Neural cell (in vitro differentiated cells): ENCODE measurements around the gene KLHL14. TPM values are rescaled to one million over a fixed set of nuclear protein-coding genes. Genes with fewer than 3 reads are reported as not detected.

Source experiments
- H2AFZ ChIP-seq: fragments of 200-600, 300-800 bp; sonication (generic), shearing (Covaris generic); 2 replicates; pipeline ENCODE4 v1.6.0; 2014; ENCODE audit warnings: low read depth, mild to moderate bottlenecking, antibody characterized with exemption, low read length, moderate library complexity
- H3F3A ChIP-seq: fragments of 200-600 bp; shearing (Covaris generic); 2 replicates; pipeline ENCODE4 v1.6.1; 2016; ENCODE audit warnings: mild to moderate bottlenecking, moderate library complexity, mixed read lengths, antibody characterized with exemption, low read length; ENCODE audit not compliant: insufficient read depth, poor library complexity, severe bottlenecking
- H3K27ac ChIP-seq: fragments of 200-600, 300-800 bp; sonication (generic), shearing (Covaris generic); 2 replicates; pipeline ENCODE4 v1.5.1; 2014; ENCODE audit warnings: mild to moderate bottlenecking, low read length, moderate library complexity
- H3K27me3 ChIP-seq: fragments of 300-800, 200-600 bp; sonication (generic), shearing (Covaris generic); 2 replicates; pipeline ENCODE4 v1.6.0; 2014; ENCODE audit warnings: mild to moderate bottlenecking, low read depth, low read length, moderate library complexity; ENCODE audit not compliant: insufficient read depth
- H3K36me3 ChIP-seq: fragments of 300-800, 200-600 bp; sonication (generic), shearing (Covaris generic); 2 replicates; pipeline ENCODE4 v1.5.1; 2014; ENCODE audit warnings: mild to moderate bottlenecking, antibody characterized with exemption, low read length, moderate library complexity; ENCODE audit not compliant: insufficient read depth
- H3K4me2 ChIP-seq: fragments of 300-800, 200-600 bp; sonication (generic), shearing (Covaris generic); 2 replicates; pipeline ENCODE4 v1.6.0; 2014; ENCODE audit warnings: mild to moderate bottlenecking, low read length
- H3K4me3 ChIP-seq: fragments of 300-800, 200-600 bp; sonication (generic), shearing (Covaris generic); 2 replicates; pipeline ENCODE4 v1.5.1; 2014; ENCODE audit warnings: mild to moderate bottlenecking, low read length, moderate library complexity
- H3K79me2 ChIP-seq: fragments of 200-600 bp; shearing (Covaris generic); replicated peaks from 2 replicates; pipeline ENCODE4 v1.6.0; 2014; ENCODE audit warnings: mild to moderate bottlenecking, low read length, moderate library complexity; ENCODE audit not compliant: insufficient read depth
- H3K9ac ChIP-seq: fragments of 300-800, 200-600 bp; sonication (generic), shearing (Covaris generic); 2 replicates; pipeline ENCODE4 v1.6.1; 2016; ENCODE audit warnings: mild to moderate bottlenecking, low read length, mixed read lengths
- H3K9me2 ChIP-seq: fragments of 200-600 bp; shearing (Covaris generic); 2 replicates; pipeline ENCODE4 v1.6.1; 2016; ENCODE audit warnings: mild to moderate bottlenecking, low read length, mixed read lengths; ENCODE audit not compliant: insufficient read depth
- H3K9me3 ChIP-seq: fragments of 200-600, 300-800 bp; sonication (generic), shearing (Covaris generic); 2 replicates; pipeline ENCODE4 v1.6.1; 2016; ENCODE audit warnings: mild to moderate bottlenecking, mixed run types, low read length, moderate library complexity, mixed read lengths
- H4K20me1 ChIP-seq: fragments of 200-600 bp; shearing (Covaris generic); 2 replicates; pipeline ENCODE4 v1.6.1; 2016; ENCODE audit warnings: mild to moderate bottlenecking, mixed run types; ENCODE audit not compliant: insufficient read depth
- EP300 ChIP-seq: fragments of 450-650 bp; conservative IDR thresholded peaks from 2 replicates; pipeline ENCODE4 v1.6.1; 2014; ENCODE audit warnings: antibody characterized with exemption, mild to moderate bottlenecking, moderate library complexity; ENCODE audit not compliant: poor library complexity, severe bottlenecking
- EZH2 ChIP-seq: fragments of 200-600, 300-800 bp; shearing (Covaris generic), sonication (generic); IDR thresholded peaks from 2 replicates; pipeline ENCODE4 v1.6.1; 2014; ENCODE audit warnings: antibody characterized with exemption, low read length, borderline replicate concordance, mild to moderate bottlenecking; ENCODE audit not compliant: insufficient read depth, poor library complexity, severe bottlenecking
- MXI1 ChIP-seq: fragments of 450-650 bp; conservative IDR thresholded peaks from 2 replicates; pipeline ENCODE4 v1.6.1; 2014; ENCODE audit warnings: antibody characterized with exemption, mild to moderate bottlenecking; ENCODE audit not compliant: poor library complexity, severe bottlenecking
- POLR2AphosphoS5 ChIP-seq: IDR thresholded peaks from 2 replicates; pipeline ENCODE4 v1.6.1; 2012
- RAD21 ChIP-seq: fragments of 450-650 bp; conservative IDR thresholded peaks from 2 replicates; pipeline ENCODE4 v1.6.1; 2014; ENCODE audit warnings: antibody characterized with exemption, mild to moderate bottlenecking, moderate library complexity
- SMC3 ChIP-seq: fragments of 450-650 bp; conservative IDR thresholded peaks from 2 replicates; pipeline ENCODE4 v1.6.1; 2014; ENCODE audit warnings: antibody characterized with exemption, mild to moderate bottlenecking, moderate library complexity; ENCODE audit not compliant: poor library complexity
- TAF1 ChIP-seq: IDR thresholded peaks from 2 replicates; pipeline ENCODE4 v1.6.1; 2012; ENCODE audit warnings: low read depth
- polyA plus RNA-seq: library from polyadenylated mRNA; depleted of rRNA; stranded (reverse); fragments of >200 nt; gene quantifications from 2 replicates; pipeline ENCODE4 v1.2.3, GENCODE V29; 2014
- TF ChIP-seq, protein P1 (sequence below): fragments of 450-650 bp; IDR thresholded peaks from 2 replicates; pipeline ENCODE4 v1.5.1; 2014; ENCODE audit warnings: antibody characterized with exemption, mild to moderate bottlenecking, moderate library complexity; ENCODE audit not compliant: poor library complexity, severe bottlenecking
- TF ChIP-seq, protein P2 (sequence below): IDR thresholded peaks from 2 replicates; pipeline ENCODE4 v1.6.1; 2012; ENCODE audit warnings: borderline replicate concordance

Gene KLHL14
- polyA plus RNA-seq, 1 donor from 2014 or later, result 0.33 TPM

DNA sequence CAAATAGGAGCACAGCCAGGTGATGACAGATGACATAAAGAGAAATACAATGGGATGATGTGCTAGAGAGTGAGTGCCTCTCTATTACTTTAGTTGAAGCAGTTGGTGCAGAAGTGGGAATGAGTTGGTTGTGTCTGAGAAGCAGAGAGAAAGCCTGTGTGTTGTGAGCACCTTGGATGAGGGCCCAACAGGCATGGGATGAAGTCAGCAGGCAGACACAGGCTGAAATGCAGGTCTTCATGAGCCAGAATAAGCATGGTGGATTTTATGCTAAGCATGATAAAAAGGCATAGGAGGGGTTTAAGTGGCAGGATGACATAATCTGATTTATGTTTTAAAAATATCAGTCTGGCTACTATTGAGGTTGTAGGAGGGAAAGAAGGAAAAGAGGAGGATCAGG, 71.5 kb downstream of the KLHL14 start:
- no peaks in the 10 kb centered on the region for H3K36me3 ChIP-seq
- no peaks in the 10 kb centered on the region for H3K27me3 ChIP-seq
- no peak overlapping the region for H3K27ac ChIP-seq
- no peak overlapping the region for H3K9ac ChIP-seq
- H3K9me2 ChIP-seq, result no peaks in the 10 kb centered on the region
- H3F3A ChIP-seq, result no peaks in the 10 kb centered on the region
- no peak overlapping the region for H3K4me2 ChIP-seq
- no peaks in the 10 kb centered on the region for H3K9me3 ChIP-seq
- no peaks in the 10 kb centered on the region for H4K20me1 ChIP-seq
- H3K4me3 ChIP-seq, result no peak overlapping the region
- no peak overlapping the region for H2AFZ ChIP-seq
- TF ChIP-seq SMC3 (no peak), TAF1 (no peak), EZH2 (no peak), RAD21 (no peak), POLR2AphosphoS5 (no peak), EP300 (no peak), MXI1 (no peak)
- TF ChIP-seq, protein P1, sequence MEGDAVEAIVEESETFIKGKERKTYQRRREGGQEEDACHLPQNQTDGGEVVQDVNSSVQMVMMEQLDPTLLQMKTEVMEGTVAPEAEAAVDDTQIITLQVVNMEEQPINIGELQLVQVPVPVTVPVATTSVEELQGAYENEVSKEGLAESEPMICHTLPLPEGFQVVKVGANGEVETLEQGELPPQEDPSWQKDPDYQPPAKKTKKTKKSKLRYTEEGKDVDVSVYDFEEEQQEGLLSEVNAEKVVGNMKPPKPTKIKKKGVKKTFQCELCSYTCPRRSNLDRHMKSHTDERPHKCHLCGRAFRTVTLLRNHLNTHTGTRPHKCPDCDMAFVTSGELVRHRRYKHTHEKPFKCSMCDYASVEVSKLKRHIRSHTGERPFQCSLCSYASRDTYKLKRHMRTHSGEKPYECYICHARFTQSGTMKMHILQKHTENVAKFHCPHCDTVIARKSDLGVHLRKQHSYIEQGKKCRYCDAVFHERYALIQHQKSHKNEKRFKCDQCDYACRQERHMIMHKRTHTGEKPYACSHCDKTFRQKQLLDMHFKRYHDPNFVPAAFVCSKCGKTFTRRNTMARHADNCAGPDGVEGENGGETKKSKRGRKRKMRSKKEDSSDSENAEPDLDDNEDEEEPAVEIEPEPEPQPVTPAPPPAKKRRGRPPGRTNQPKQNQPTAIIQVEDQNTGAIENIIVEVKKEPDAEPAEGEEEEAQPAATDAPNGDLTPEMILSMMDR, result no peak
- TF ChIP-seq, protein P2, sequence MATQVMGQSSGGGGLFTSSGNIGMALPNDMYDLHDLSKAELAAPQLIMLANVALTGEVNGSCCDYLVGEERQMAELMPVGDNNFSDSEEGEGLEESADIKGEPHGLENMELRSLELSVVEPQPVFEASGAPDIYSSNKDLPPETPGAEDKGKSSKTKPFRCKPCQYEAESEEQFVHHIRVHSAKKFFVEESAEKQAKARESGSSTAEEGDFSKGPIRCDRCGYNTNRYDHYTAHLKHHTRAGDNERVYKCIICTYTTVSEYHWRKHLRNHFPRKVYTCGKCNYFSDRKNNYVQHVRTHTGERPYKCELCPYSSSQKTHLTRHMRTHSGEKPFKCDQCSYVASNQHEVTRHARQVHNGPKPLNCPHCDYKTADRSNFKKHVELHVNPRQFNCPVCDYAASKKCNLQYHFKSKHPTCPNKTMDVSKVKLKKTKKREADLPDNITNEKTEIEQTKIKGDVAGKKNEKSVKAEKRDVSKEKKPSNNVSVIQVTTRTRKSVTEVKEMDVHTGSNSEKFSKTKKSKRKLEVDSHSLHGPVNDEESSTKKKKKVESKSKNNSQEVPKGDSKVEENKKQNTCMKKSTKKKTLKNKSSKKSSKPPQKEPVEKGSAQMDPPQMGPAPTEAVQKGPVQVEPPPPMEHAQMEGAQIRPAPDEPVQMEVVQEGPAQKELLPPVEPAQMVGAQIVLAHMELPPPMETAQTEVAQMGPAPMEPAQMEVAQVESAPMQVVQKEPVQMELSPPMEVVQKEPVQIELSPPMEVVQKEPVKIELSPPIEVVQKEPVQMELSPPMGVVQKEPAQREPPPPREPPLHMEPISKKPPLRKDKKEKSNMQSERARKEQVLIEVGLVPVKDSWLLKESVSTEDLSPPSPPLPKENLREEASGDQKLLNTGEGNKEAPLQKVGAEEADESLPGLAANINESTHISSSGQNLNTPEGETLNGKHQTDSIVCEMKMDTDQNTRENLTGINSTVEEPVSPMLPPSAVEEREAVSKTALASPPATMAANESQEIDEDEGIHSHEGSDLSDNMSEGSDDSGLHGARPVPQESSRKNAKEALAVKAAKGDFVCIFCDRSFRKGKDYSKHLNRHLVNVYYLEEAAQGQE, result no peak
- no peaks in the 10 kb centered on the region for H3K79me2 ChIP-seq

DNA sequence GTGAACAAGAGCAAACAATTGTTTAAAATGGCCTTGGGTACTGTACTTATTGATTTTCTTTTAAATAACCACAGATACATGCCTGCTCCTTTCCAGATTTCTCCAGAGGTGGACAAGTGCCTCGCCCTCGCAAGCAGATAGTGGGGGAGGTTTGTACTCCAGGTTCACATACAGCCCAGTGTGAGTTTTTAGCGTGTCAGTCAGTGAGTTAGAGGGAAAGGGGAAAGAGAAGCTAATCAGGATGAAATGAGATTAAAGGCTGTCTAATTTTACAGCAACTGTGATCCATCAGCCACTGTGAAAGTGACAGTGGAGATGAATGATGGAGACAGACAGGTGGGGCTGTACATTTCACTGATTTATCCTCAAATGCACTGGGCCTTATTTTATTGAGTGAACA, 74.7 kb downstream of the KLHL14 start:
- H3K27me3 ChIP-seq, result no peaks in the 10 kb centered on the region
- no peak overlapping the region for H3K9ac ChIP-seq
- H3K4me3 ChIP-seq, result no peak overlapping the region
- no peaks in the 10 kb centered on the region for H3K9me3 ChIP-seq
- no peaks in the 10 kb centered on the region for H3K36me3 ChIP-seq
- H4K20me1 ChIP-seq, result no peaks in the 10 kb centered on the region
- H3F3A ChIP-seq, result no peaks in the 10 kb centered on the region
- H3K9me2 ChIP-seq, result no peaks in the 10 kb centered on the region
- TF ChIP-seq MXI1 (no peak), RAD21 (no peak), EP300 (peak; percentile 54)
- no peaks in the 10 kb centered on the region for H3K79me2 ChIP-seq
- H3K4me2 ChIP-seq, result no peak overlapping the region
- H3K27ac ChIP-seq, result no peak overlapping the region
- no peak overlapping the region for H2AFZ ChIP-seq

DNA sequence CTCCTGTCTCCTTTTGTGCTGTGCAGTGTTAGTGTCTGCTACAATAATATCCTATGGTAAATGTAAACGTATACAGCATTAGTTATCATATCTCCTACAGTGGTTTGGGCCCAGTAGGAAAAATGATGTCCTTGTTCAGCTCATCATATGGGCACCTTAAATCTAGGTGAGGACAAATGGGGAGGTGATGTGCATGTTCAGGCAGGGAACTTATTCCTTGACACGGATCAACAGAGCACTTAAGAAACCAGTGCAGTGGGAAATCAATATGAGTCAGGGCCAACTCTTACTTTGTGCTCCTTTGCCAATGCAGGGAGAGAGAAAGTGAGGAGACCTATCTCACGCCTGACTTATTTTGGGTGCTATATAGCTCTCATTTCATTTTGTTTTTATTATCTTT, 76.4 kb downstream of the KLHL14 start:
- Histone ChIP-seq H3K27ac (no peak overlapping the region), H3K9me2 (no peaks in the 10 kb centered on the region), H3F3A (no peaks in the 10 kb centered on the region), H3K27me3 (no peaks in the 10 kb centered on the region), H4K20me1 (no peaks in the 10 kb centered on the region), H3K4me2 (no peak overlapping the region), H3K79me2 (no peaks in the 10 kb centered on the region), H3K4me3 (no peak overlapping the region), H3K36me3 (no peaks in the 10 kb centered on the region), H3K9me3 (no peaks in the 10 kb centered on the region), H2AFZ (no peak overlapping the region), H3K9ac (no peak overlapping the region)
- TF ChIP-seq EZH2 (no peak), TAF1 (no peak), EP300 (no peak), SMC3 (no peak), RAD21 (no peak), MXI1 (no peak), POLR2AphosphoS5 (no peak)
- TF ChIP-seq, protein P1, result no peak
- TF ChIP-seq, protein P2, result no peak
